ENCODE data around the gene SORCS2.

Gene SORCS2

GRCh38 chr4:7459471-7459870 lies 267.1 kb downstream of the SORCS2 start:
- Histone ChIP-seq H3K27ac (ENCODE audit: low read length) (no peak overlapping the region), H3K36me3 (ENCODE audit: insufficient read depth, low read depth, low read length) (no peaks in the 10 kb centered on the region), H3K4me3 (ENCODE audit: low read length) (no peak overlapping the region)

GRCh38 chr4:7460566-7460965 lies 268.2 kb downstream of the SORCS2 start:
- H3K27ac ChIP-seq (ENCODE audit: low read length) = no peak overlapping the region
- H3K27me3 ChIP-seq (ENCODE audit: insufficient read depth, low read length) = no peaks in the 10 kb centered on the region
- H3K4me3 ChIP-seq (ENCODE audit: low read length) = no peak overlapping the region
- H3K9ac ChIP-seq (ENCODE audit: low read depth, low read length) = no peak overlapping the region
- no peaks in the 10 kb centered on the region for H3K36me3 ChIP-seq (ENCODE audit: insufficient read depth, low read depth, low read length)
- no peaks in the 10 kb centered on the region for H3K9me3 ChIP-seq (ENCODE audit: insufficient read depth, low read depth, low read length)
- H3K4me1 ChIP-seq (ENCODE audit: insufficient read depth, low read length) = no peaks in the 10 kb centered on the region; the same call in 1 of the 2 replicates

More at GRCh38 chr4:7459471-7459870, 267.1 kb downstream of the SORCS2 start:
- no peaks in the 10 kb centered on the region for H3K27me3 ChIP-seq (ENCODE audit: insufficient read depth, low read length)
- H3K9ac ChIP-seq (ENCODE audit: low read depth, low read length) = no peak overlapping the region
- no peaks in the 10 kb centered on the region for H3K9me3 ChIP-seq (ENCODE audit: insufficient read depth, low read depth, low read length)
- H3K4me1 ChIP-seq (ENCODE audit: insufficient read depth, low read length) = no peaks in the 10 kb centered on the region; the same call in 1 of the 2 replicates

- H3K4me3 ChIP-seq (ENCODE audit: low read length) = no peak overlapping the region
- no peak overlapping the region for H3K27ac ChIP-seq (ENCODE audit: low read length)
- no peaks in the 10 kb centered on the region; the same call in 1 of the 2 replicates for H3K9me3 ChIP-seq (ENCODE audit: insufficient read depth, low read depth, low read length)
- H3K4me1 ChIP-seq (ENCODE audit: insufficient read depth, low read length) = no peaks in the 10 kb centered on the region; the same call in 1 of the 2 replicates
- no peaks in the 10 kb centered on the region for H3K36me3 ChIP-seq (ENCODE audit: insufficient read depth, low read depth, low read length)
- H3K27me3 ChIP-seq (ENCODE audit: insufficient read depth, low read length) = no peaks in the 10 kb centered on the region
- H3K9ac ChIP-seq (ENCODE audit: low read depth, low read length) = no peak overlapping the region
Observed at GRCh38 chr4:7461230-7461629, 268.9 kb downstream of the SORCS2 start.

- H3K9me3 ChIP-seq (ENCODE audit: insufficient read depth, low read depth, low read length) = no peaks in the 10 kb centered on the region; the same call in 1 of the 2 replicates
- no peak overlapping the region for H3K9ac ChIP-seq (ENCODE audit: low read depth, low read length)
- H3K4me3 ChIP-seq (ENCODE audit: low read length) = no peak overlapping the region
- no peak overlapping the region for H3K27ac ChIP-seq (ENCODE audit: low read length)
- no peaks in the 10 kb centered on the region; the same call in 1 of the 2 replicates for H3K4me1 ChIP-seq (ENCODE audit: insufficient read depth, low read length)
- no peaks in the 10 kb centered on the region for H3K27me3 ChIP-seq (ENCODE audit: insufficient read depth, low read length)
- H3K36me3 ChIP-seq (ENCODE audit: insufficient read depth, low read depth, low read length) = no peaks in the 10 kb centered on the region
Observed at GRCh38 chr4:7462509-7462971, 270.2 kb downstream of the SORCS2 start.

GRCh38 chr4:7463566-7464258 lies 271.4 kb downstream of the SORCS2 start:
- Histone ChIP-seq H3K4me3 (ENCODE audit: low read length) (no peak overlapping the region), H3K27ac (ENCODE audit: low read length) (no peak overlapping the region), H3K9ac (ENCODE audit: low read depth, low read length) (no peak overlapping the region), H3K27me3 (ENCODE audit: insufficient read depth, low read length) (no peaks in the 10 kb centered on the region), H3K36me3 (ENCODE audit: insufficient read depth, low read depth, low read length) (no peaks in the 10 kb centered on the region), H3K9me3 (ENCODE audit: insufficient read depth, low read depth, low read length) (no peaks in the 10 kb centered on the region; the same call in 1 of the 2 replicates), H3K4me1 (ENCODE audit: insufficient read depth, low read length) (no peaks in the 10 kb centered on the region; the same call in 1 of the 2 replicates)

- Histone ChIP-seq H3K4me1 (ENCODE audit: insufficient read depth, low read length) (no peaks in the 10 kb centered on the region; the same call in 1 of the 2 replicates), H3K9me3 (ENCODE audit: insufficient read depth, low read depth, low read length) (no peaks in the 10 kb centered on the region; the same call in 1 of the 2 replicates)
Observed at GRCh38 chr4:7464259-7464655, 271.9 kb downstream of the SORCS2 start.

GRCh38 chr4:7465017-7465416 lies 272.7 kb downstream of the SORCS2 start:
- no peaks in the 10 kb centered on the region; the same call in 1 of the 2 replicates for H3K4me1 ChIP-seq (ENCODE audit: insufficient read depth, low read length)
- H3K9me3 ChIP-seq (ENCODE audit: insufficient read depth, low read depth, low read length) = no peaks in the 10 kb centered on the region; the same call in 1 of the 2 replicates
- H3K27me3 ChIP-seq (ENCODE audit: insufficient read depth, low read length) = no peaks in the 10 kb centered on the region
- no peak overlapping the region for H3K4me3 ChIP-seq (ENCODE audit: low read length)
- no peak overlapping the region for H3K27ac ChIP-seq (ENCODE audit: low read length)
- no peak overlapping the region for H3K9ac ChIP-seq (ENCODE audit: low read depth, low read length)
- H3K36me3 ChIP-seq (ENCODE audit: insufficient read depth, low read depth, low read length) = no peaks in the 10 kb centered on the region

More at GRCh38 chr4:7464259-7464655, 271.9 kb downstream of the SORCS2 start:
- H3K9ac ChIP-seq (ENCODE audit: low read depth, low read length) = no peak overlapping the region
- no peaks in the 10 kb centered on the region for H3K27me3 ChIP-seq (ENCODE audit: insufficient read depth, low read length)
- H3K27ac ChIP-seq (ENCODE audit: low read length) = no peak overlapping the region
- no peak overlapping the region for H3K4me3 ChIP-seq (ENCODE audit: low read length)
- H3K36me3 ChIP-seq (ENCODE audit: insufficient read depth, low read depth, low read length) = no peaks in the 10 kb centered on the region

GRCh38 chr4:7466215-7466614 lies 273.9 kb downstream of the SORCS2 start:
- no peak overlapping the region for H3K4me3 ChIP-seq (ENCODE audit: low read length)
- H3K27me3 ChIP-seq (ENCODE audit: insufficient read depth, low read length) = no peaks in the 10 kb centered on the region
- no peaks in the 10 kb centered on the region; the same call in 1 of the 2 replicates for H3K4me1 ChIP-seq (ENCODE audit: insufficient read depth, low read length)
- no peak overlapping the region for H3K9ac ChIP-seq (ENCODE audit: low read depth, low read length)
- no peaks in the 10 kb centered on the region; the same call in 1 of the 2 replicates for H3K9me3 ChIP-seq (ENCODE audit: insufficient read depth, low read depth, low read length)
- H3K27ac ChIP-seq (ENCODE audit: low read length) = no peak overlapping the region
- H3K36me3 ChIP-seq (ENCODE audit: insufficient read depth, low read depth, low read length) = no peaks in the 10 kb centered on the region

- Histone ChIP-seq H3K4me1 (ENCODE audit: insufficient read depth, low read length) (no peaks in the 10 kb centered on the region; the same call in 1 of the 2 replicates), H3K4me3 (ENCODE audit: low read length) (no peak overlapping the region), H3K9me3 (ENCODE audit: insufficient read depth, low read depth, low read length) (no peaks in the 10 kb centered on the region; the same call in 1 of the 2 replicates), H3K27me3 (ENCODE audit: insufficient read depth, low read length) (no peaks in the 10 kb centered on the region), H3K36me3 (ENCODE audit: insufficient read depth, low read depth, low read length) (no peaks in the 10 kb centered on the region), H3K9ac (ENCODE audit: low read depth, low read length) (no peak overlapping the region), H3K27ac (ENCODE audit: low read length) (no peak overlapping the region)
Observed at GRCh38 chr4:7466904-7467303, 274.6 kb downstream of the SORCS2 start.

- Histone ChIP-seq H3K36me3 (ENCODE audit: insufficient read depth, low read depth, low read length) (no peaks in the 10 kb centered on the region), H3K27ac (ENCODE audit: low read length) (no peak overlapping the region), H3K4me3 (ENCODE audit: low read length) (no peak overlapping the region), H3K9me3 (ENCODE audit: insufficient read depth, low read depth, low read length) (no peaks in the 10 kb centered on the region; the same call in 1 of the 2 replicates), H3K27me3 (ENCODE audit: insufficient read depth, low read length) (no peaks in the 10 kb centered on the region), H3K4me1 (ENCODE audit: insufficient read depth, low read length) (no peaks in the 10 kb centered on the region; the same call in 1 of the 2 replicates), H3K9ac (ENCODE audit: low read depth, low read length) (no peak overlapping the region)
Observed at GRCh38 chr4:7467471-7467870, 275.1 kb downstream of the SORCS2 start.

- Histone ChIP-seq H3K9me3 (ENCODE audit: insufficient read depth, low read depth, low read length) (no peaks in the 10 kb centered on the region; the same call in 1 of the 2 replicates), H3K4me1 (ENCODE audit: insufficient read depth, low read length) (no peaks in the 10 kb centered on the region; the same call in 1 of the 2 replicates), H3K27ac (ENCODE audit: low read length) (no peak overlapping the region), H3K9ac (ENCODE audit: low read depth, low read length) (no peak overlapping the region), H3K4me3 (ENCODE audit: low read length) (no peak overlapping the region), H3K27me3 (ENCODE audit: insufficient read depth, low read length) (no peaks in the 10 kb centered on the region), H3K36me3 (ENCODE audit: insufficient read depth, low read depth, low read length) (no peaks in the 10 kb centered on the region)
Observed at GRCh38 chr4:7469023-7469422, 276.7 kb downstream of the SORCS2 start.

GRCh38 chr4:7470111-7470510 lies 277.8 kb downstream of the SORCS2 start:
- no peak overlapping the region for H3K27ac ChIP-seq (ENCODE audit: low read length)

More at GRCh38 chr4:7470111-7470510, 277.8 kb downstream of the SORCS2 start:
- H3K27me3 ChIP-seq (ENCODE audit: insufficient read depth, low read length) = no peaks in the 10 kb centered on the region
- no peak overlapping the region for H3K9ac ChIP-seq (ENCODE audit: low read depth, low read length)
- no peaks in the 10 kb centered on the region for H3K36me3 ChIP-seq (ENCODE audit: insufficient read depth, low read depth, low read length)
- no peaks in the 10 kb centered on the region; the same call in 1 of the 2 replicates for H3K9me3 ChIP-seq (ENCODE audit: insufficient read depth, low read depth, low read length)
- H3K4me3 ChIP-seq (ENCODE audit: low read length) = no peak overlapping the region
- H3K4me1 ChIP-seq (ENCODE audit: insufficient read depth, low read length) = no peaks in the 10 kb centered on the region; the same call in 1 of the 2 replicates

Measured in iPS-20b (cell line).